GM21360 (cell line): ENCODE data around the gene FUOM.
"Not testable (repeated sequence)": the region's sequence is repeated elsewhere in the genome, so short reads cannot be mapped to it uniquely, and the experiment has no call there.

Experiments used
- ATAC-seq: cut with Tn5 transposase; IDR thresholded peaks from one replicate; pipeline ENCODE4 v1.9.1; 2021; ENCODE audit warnings: mild to moderate bottlenecking, moderate library complexity; ENCODE audit not compliant: unreplicated experiment

The FUOM gene

DNA sequence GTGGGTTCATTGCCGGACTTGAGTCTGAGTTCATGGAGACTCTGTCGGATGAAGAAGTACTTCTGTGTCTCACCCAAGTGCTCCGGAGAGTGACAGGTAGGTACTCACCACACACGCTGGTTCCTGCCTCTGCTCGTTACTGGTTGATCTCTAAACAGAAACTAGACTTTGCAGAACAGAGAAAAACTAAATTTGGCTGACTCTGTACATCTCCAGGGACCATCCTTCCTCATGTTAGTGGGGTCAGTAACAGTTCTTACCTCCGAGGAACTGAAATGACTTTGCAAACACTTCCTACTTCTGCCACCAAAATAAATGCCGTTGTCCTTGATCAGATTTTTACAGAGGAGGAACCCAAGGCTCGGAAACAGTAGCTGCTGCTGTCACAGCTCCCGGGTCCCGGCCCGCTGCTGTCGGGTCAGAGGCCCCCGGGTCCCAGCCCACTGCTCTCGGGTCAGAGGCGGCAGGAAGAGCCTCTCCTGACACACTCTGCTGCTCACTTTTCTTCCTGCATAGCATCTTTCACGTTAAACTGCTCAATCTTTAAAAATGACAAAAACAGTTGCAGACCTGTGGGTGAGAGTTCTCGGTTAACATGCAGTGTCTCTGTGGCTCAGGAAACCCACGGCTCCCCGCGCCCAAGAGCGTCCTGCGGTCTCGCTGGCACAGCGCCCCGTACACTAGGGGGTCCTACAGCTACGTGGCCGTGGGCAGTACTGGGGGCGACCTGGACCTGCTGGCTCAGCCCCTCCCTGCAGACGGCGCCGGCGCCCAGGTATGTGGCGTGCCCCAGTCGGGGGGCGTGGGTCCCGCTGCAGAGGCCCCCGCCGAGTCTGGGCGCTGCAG is 31.4 kb upstream of the FUOM start:
- peak; percentile 79 for ATAC-seq

- no peak for ATAC-seq
Observed at GRCh38 chr10:133388236-133388972, 30.6 kb upstream of the FUOM start.

- ATAC-seq, result not testable (repeated sequence)
Observed at GRCh38 chr10:133386951-133387350, 29.1 kb upstream of the FUOM start.

DNA sequence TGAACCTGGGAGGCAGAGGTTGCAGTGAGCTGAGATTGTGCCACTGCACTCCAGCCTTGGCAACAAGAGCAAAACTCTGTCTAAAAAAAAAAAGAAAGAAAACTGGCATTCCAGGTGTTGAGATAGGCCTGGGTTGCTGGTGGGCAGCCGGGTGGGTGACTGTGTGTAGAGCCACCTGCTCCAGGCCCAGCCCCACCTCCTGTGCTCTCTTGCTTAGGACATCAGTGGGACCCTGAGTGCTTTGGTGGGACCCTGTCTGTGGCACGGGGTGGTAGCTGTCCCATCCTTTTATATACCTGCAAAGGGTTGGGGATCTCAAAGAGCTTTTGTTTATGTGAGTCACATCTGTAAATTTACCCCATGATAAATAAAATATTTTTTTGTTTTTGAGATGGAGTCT is 27.4 kb upstream of the FUOM start:
- ATAC-seq, result no peak

DNA sequence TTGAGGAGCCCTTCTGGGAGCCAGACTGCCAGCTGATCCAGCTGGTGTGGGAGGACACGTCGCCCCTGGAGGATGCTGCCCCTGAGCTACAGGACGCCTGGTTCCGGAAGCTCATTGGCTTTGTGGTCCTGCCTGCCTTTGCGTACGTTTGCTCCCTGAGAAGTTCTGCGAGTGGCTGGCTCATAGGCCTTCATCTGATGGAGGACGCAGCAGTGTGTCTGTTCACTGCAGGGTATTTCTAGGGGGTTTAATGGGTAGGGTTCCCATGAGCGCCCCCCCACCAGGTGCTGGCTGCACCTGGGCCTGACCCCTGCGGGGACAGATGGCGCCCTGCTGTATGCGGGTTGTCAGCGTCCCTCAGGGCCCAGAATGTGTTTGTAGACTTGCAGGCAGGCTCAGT is 26.3 kb upstream of the FUOM start:
- no peak for ATAC-seq

GRCh38 chr10:133383551-133383950 is 25.7 kb upstream of the FUOM start:
- ATAC-seq, result no peak

GRCh38 chr10:133381036-133381435 is 23.2 kb upstream of the FUOM start:
- no peak for ATAC-seq

GRCh38 chr10:133379801-133380666 is 22.2 kb upstream of the FUOM start:
- ATAC-seq, result no peak

- peak; percentile 54 for ATAC-seq
Observed at GRCh38 chr10:133379152-133379800, 21.5 kb upstream of the FUOM start, which contains the start of gene PAOX. Gene PAOX (plus strand): TSS chr10:133379262. CDS start chr10:133379317, 55 bp downstream.

DNA sequence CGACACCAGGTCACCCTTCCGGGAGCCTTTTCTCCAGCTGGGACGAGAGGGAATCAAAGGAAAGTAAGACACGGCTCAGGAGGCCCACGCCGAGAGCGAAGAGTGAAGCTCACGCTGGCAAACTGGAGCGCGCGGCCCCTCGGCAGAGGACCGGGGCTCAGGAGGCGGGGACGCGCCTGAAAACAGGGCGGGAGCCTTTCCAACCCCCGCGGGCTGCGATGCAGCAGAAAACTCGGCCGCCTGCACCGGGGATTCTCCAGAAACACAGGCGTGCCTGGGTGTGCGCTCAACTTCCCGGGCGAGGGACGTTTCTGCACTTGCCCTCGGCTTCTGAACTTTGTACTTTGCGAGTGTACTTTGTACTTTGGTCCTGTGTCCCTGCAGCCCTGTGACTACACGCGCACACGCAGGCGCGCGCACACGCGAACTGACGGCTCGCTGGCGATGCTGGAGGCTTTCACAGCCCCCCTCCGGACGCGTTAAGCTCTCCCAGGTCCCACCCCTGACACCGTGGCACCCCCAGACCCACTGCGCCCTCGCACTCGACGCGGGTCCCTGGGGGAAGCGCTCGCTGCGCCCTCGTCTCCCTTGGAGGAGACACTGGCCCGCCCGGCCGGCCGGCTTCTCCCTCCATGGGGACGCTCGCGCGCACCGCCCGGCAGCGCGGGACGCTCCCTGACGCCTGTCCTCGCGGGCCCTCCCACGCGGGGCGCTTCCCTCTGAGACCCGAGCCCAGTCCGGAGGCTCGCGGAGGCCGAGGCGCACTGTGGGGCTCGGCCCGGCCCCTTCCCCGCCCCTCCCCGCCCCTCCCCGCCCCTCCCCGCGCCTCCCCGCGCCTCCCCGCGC is 20.7 kb upstream of the FUOM start:
- ATAC-seq, result peak; percentile 39

- ATAC-seq, result no peak
Observed at GRCh38 chr10:133377818-133378250, 20.0 kb upstream of the FUOM start.

DNA sequence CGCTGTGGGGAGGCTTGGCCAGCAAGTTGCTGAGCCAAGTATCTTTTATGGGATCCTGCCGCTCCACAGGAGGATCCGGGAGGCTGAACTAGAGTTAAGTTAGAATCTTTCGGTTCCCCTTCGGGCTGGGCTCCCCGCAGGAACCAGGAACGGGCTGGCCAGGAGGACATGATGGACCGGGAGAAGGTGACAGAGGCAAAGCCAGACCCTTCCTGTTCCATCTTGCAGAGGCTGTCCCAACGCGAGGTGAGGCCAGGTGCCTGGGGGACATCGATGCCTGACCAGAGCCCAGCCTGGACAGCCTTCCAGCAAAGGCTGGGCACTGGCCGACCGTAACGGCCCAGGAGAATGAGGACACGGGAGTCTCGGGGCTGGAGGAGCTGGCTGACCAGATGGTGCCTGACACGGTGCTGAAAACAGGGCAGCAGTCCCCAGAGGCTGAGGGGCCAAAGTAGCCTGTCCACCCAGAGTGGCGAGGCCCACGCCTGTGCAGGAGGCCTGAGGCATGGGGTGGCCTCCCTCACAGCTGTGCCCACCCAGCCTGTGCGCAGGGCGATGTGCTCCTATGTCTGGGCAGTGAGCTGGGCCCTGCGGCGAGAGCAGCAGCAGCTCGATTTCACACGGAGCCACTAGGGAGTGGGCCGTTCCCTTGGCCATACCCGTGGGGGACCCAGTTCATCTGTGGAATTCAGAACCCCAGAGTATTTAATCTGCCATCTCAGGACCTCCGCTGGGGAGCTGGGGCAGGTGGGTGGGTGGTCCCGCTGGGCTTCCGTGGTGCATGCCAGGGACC is 19.4 kb upstream of the FUOM start:
- ATAC-seq, result no peak

DNA sequence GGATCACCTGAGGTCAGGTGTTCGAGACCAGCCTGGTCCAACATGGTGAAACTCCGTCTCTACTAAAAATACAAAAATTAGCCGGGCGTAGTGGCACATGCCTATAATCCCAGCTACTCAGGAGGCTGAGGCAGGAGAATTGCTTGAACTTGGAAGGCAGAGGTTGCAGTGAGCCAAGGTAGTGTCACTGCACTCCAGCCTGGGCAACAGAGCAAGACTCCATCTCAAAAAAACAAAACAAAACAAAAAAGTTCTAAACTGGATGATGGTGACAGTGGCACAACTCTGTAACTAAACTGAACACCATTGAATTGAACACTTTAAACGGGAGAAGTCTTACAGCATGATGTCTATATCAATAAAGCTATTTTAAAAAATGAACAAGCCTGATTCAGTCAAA is 18.4 kb upstream of the FUOM start:
- not testable (repeated sequence) for ATAC-seq

DNA sequence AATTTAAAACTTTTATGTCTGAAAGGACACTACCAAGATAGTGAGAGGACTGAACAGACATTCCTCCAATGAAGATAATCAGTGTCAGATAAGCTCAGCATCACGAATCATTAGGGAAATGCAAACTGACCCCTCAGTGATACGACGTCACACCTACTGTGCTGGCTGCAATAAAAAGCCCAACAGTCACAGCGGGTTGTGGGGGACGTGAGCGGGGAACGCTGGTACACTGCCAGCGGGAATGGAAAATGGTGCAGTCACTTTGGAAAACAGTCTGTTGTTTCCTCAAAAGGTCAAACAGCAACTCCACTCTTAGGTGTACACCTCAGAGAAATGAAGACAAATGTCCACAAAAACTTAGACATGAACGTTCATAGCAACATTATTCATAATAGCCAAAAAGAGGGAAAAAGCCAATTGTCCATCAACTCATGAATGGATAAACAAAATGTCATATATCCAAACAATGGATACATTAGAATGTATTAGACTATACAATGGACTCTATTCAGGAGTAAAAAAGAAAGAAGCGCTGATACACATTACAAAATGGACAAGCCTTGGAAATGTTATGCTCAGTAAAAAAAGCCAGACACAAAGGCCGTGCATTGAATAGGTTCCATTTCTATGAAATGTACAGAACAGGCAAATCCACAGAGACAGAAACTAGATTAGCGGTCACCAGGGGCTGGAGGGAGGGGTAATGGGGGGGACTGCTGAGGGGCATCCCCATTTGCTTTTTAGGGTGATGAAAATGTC is 17.7 kb upstream of the FUOM start:
- ATAC-seq, result no peak

DNA sequence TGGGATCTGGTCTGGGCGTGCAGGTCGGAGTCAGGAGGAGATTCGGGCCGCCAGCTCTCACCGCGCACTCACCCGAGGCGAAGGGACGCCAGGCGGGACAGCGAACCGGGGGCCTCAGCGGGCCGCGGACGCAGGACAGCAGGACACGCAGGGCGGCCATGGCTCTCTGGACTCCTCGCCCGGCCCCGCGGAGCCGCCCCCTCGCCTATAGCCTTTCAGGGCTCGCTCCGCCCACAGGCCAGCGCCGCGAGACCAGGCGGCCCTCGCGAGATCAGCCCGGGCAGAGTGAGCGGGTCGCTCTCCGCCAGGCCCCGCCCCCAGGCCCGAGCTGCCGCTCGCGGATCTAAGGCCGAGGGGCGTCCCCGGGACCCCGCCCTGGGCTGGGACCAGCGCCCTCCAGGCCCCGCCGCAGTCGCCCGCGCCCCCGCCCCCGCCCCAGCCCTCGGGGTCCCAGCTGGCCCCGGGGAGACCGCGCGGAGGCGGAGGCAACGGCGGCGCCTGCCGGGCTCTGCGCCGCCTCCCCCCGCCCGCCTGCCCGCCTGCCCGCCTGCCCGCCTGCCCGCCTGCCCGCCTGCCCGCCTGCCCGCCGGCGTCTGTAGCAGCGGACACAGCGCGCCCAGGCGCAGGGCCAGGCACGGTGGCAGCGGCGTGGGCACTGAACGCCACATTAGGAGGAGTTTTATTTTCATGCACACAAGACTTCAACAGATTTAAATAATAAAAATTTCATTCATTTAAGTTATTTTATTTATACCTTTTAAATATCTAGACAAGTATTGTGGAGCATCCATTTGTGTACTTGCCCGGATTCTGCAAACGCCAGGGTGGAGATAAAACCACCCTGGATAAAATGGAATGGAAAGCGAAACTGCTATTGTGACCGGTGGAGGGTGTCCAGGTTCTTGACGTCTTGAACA is 15.6 kb upstream of the FUOM start, which contains the start of gene ECHS1:
Gene ECHS1, minus strand, starts transcription at position 181 of the 917 bp plus-strand sequence. Its CDS starts 21 bp downstream, at position 160.
- ATAC-seq, result peak; percentile 91

GRCh38 chr10:133372507-133372906 is 14.7 kb upstream of the FUOM start:
- no peak for ATAC-seq
